HG03469 (cell line): ENCODE data around the gene RTN4RL1.
A peak's percentile ranks its signal among the peaks of the same experiment; 100 is the strongest.

Source experiments
- ATAC-seq: cut with Tn5 transposase; IDR thresholded peaks from one replicate; pipeline ENCODE4 v1.9.1; 2021; ENCODE audit warnings: mild to moderate bottlenecking, moderate library complexity, moderate number of reproducible peaks; ENCODE audit not compliant: unreplicated experiment

The RTN4RL1 gene

GRCh38 chr17:2048805-2049204 lies 23.7 kb upstream of the RTN4RL1 start:
- ATAC-seq: no peak

- ATAC-seq: no peak
Observed at GRCh38 chr17:2047590-2047989, 22.5 kb upstream of the RTN4RL1 start.

- ATAC-seq: no peak
Observed at GRCh38 chr17:2044263-2044894, 19.2 kb upstream of the RTN4RL1 start.

GRCh38 chr17:2043785-2044184 lies 18.7 kb upstream of the RTN4RL1 start:
- no peak for ATAC-seq

- ATAC-seq: no peak
Observed at GRCh38 chr17:2042933-2043332, 17.8 kb upstream of the RTN4RL1 start.

- ATAC-seq: no peak
Observed at GRCh38 chr17:2042390-2042847, 17.3 kb upstream of the RTN4RL1 start.

GRCh38 chr17:2041561-2042389 lies 16.6 kb upstream of the RTN4RL1 start, which contains the start of gene OVCA2:
TSS of gene OVCA2 (plus strand) at chr17:2042022. CDS start at chr17:2042048, 26 bp downstream.
- peak; percentile 79 for ATAC-seq

- ATAC-seq: no peak
Observed at GRCh38 chr17:2040942-2041560, 15.9 kb upstream of the RTN4RL1 start.

- no peak for ATAC-seq
Observed at GRCh38 chr17:2040219-2040827, 15.2 kb upstream of the RTN4RL1 start.

GRCh38 chr17:2037155-2037554 lies 12.0 kb upstream of the RTN4RL1 start:
- no peak for ATAC-seq

- no peak for ATAC-seq
Observed at GRCh38 chr17:2035541-2036488, 10.7 kb upstream of the RTN4RL1 start.

- no peak for ATAC-seq
Observed at GRCh38 chr17:2034806-2035540, 9.8 kb upstream of the RTN4RL1 start.

- ATAC-seq: no peak
Observed at GRCh38 chr17:2034157-2034556, 9.0 kb upstream of the RTN4RL1 start.

- no peak for ATAC-seq
Observed at GRCh38 chr17:2033153-2033552, 8.0 kb upstream of the RTN4RL1 start.

GRCh38 chr17:2030779-2031163 lies 5.6 kb upstream of the RTN4RL1 start:
- ATAC-seq: no peak

GRCh38 chr17:2029911-2030778 lies 5.0 kb upstream of the RTN4RL1 start, which contains the start of gene DPH1:
TSS of gene DPH1 (plus strand) at chr17:2030153. CDS start at chr17:2030170, 17 bp downstream.
- ATAC-seq: no peak

- no peak for ATAC-seq
Observed at GRCh38 chr17:2028737-2029136, 3.6 kb upstream of the RTN4RL1 start.

GRCh38 chr17:2028234-2028614 lies 3.1 kb upstream of the RTN4RL1 start:
- no peak for ATAC-seq
